IPS-15b (cell line): ENCODE measurements around the gene BEST2.

ENCODE experiments used
- H3K27me3 ChIP-seq: one replicate; pipeline ENCODE4 v1.6.1; 2013; ENCODE audit warnings: low read length; ENCODE audit not compliant: control insufficient read depth, insufficient read depth
- H3K36me3 ChIP-seq: one replicate; pipeline ENCODE4 v1.6.1; 2013; ENCODE audit warnings: low read length; ENCODE audit not compliant: control insufficient read depth, insufficient read depth
- H3K4me1 ChIP-seq: one replicate; pipeline ENCODE4 v1.6.1; 2013; ENCODE audit warnings: mild to moderate bottlenecking, low read length; ENCODE audit not compliant: control insufficient read depth, insufficient read depth
- H3K4me3 ChIP-seq: one replicate; pipeline ENCODE4 v1.5.1; 2013; ENCODE audit warnings: low read depth, low read length
- H3K9ac ChIP-seq: one replicate; pipeline ENCODE4 v1.6.1; 2013; ENCODE audit warnings: low read depth, mild to moderate bottlenecking, low read length
- H3K9me3 ChIP-seq: one replicate; pipeline ENCODE4 v1.6.1; 2013; ENCODE audit warnings: mild to moderate bottlenecking, low read length; ENCODE audit not compliant: control insufficient read depth, insufficient read depth

The BEST2 gene

GRCh38 chr19:12784871-12785430 lies 33.4 kb downstream of the BEST2 start:
- H3K27me3 ChIP-seq = no peaks in the 10 kb centered on the region
- H3K4me3 ChIP-seq = no peak overlapping the region
- H3K9me3 ChIP-seq = no peaks in the 10 kb centered on the region
- no peaks in the 10 kb centered on the region for H3K36me3 ChIP-seq
- peaks cover 11% of the 10 kb centered on the region for H3K4me1 ChIP-seq
- no peak overlapping the region for H3K9ac ChIP-seq

- peaks cover 14% of the 10 kb centered on the region for H3K4me1 ChIP-seq
- H3K9me3 ChIP-seq = no peaks in the 10 kb centered on the region
- H3K9ac ChIP-seq = no peak overlapping the region
- H3K36me3 ChIP-seq = no peaks in the 10 kb centered on the region
- no peak overlapping the region for H3K4me3 ChIP-seq
- H3K27me3 ChIP-seq = no peaks in the 10 kb centered on the region
These were observed 33.9 kb downstream of the BEST2 start for GRCh38 chr19:12785431-12786031.

GRCh38 chr19:12786141-12786870 lies 34.7 kb downstream of the BEST2 start:
- H3K27me3 ChIP-seq = peaks cover 3% of the 10 kb centered on the region
- no peaks in the 10 kb centered on the region for H3K9me3 ChIP-seq
- H3K9ac ChIP-seq = no peak overlapping the region
- no peak overlapping the region for H3K4me3 ChIP-seq
- no peaks in the 10 kb centered on the region for H3K36me3 ChIP-seq
- peaks cover 17% of the 10 kb centered on the region for H3K4me1 ChIP-seq

- Histone ChIP-seq H3K36me3 (no peaks in the 10 kb centered on the region), H3K4me3 (no peak overlapping the region), H3K9me3 (no peaks in the 10 kb centered on the region), H3K9ac (no peak overlapping the region), H3K27me3 (peaks cover 3% of the 10 kb centered on the region), H3K4me1 (peaks cover 17% of the 10 kb centered on the region)
These were observed 35.4 kb downstream of the BEST2 start for GRCh38 chr19:12786952-12787351.

- Histone ChIP-seq H3K9ac (no peak overlapping the region), H3K9me3 (no peaks in the 10 kb centered on the region), H3K4me3 (no peak overlapping the region), H3K36me3 (no peaks in the 10 kb centered on the region), H3K27me3 (peaks cover 3% of the 10 kb centered on the region), H3K4me1 (peaks cover 17% of the 10 kb centered on the region)
These were observed 35.9 kb downstream of the BEST2 start for GRCh38 chr19:12787458-12787857.

- H3K36me3 ChIP-seq = no peaks in the 10 kb centered on the region
- peaks cover 3% of the 10 kb centered on the region for H3K27me3 ChIP-seq
- no peaks in the 10 kb centered on the region for H3K9me3 ChIP-seq
- H3K4me1 ChIP-seq = peaks cover 17% of the 10 kb centered on the region
- H3K4me3 ChIP-seq = no peak overlapping the region
- H3K9ac ChIP-seq = no peak overlapping the region
These were observed 36.6 kb downstream of the BEST2 start for GRCh38 chr19:12788042-12788681.

- Histone ChIP-seq H3K4me3 (peak overlapping the region; percentile 53), H3K36me3 (no peaks in the 10 kb centered on the region), H3K9me3 (no peaks in the 10 kb centered on the region), H3K27me3 (peaks cover 3% of the 10 kb centered on the region), H3K9ac (no peak overlapping the region), H3K4me1 (peaks cover 14% of the 10 kb centered on the region)
These were observed 37.1 kb downstream of the BEST2 start for GRCh38 chr19:12788682-12789097.

GRCh38 chr19:12789098-12789903 lies 37.7 kb downstream of the BEST2 start:
- no peaks in the 10 kb centered on the region for H3K36me3 ChIP-seq
- H3K4me1 ChIP-seq = peaks cover 15% of the 10 kb centered on the region
- H3K9ac ChIP-seq = no peak overlapping the region
- H3K9me3 ChIP-seq = no peaks in the 10 kb centered on the region
- H3K27me3 ChIP-seq = peaks cover 3% of the 10 kb centered on the region
- H3K4me3 ChIP-seq = peak overlapping the region; percentile 53

GRCh38 chr19:12789904-12790619 lies 38.5 kb downstream of the BEST2 start:
- H3K4me1 ChIP-seq = peaks cover 14% of the 10 kb centered on the region
- no peak overlapping the region for H3K9ac ChIP-seq

GRCh38 chr19:12790628-12791344 lies 39.2 kb downstream of the BEST2 start:
- no peaks in the 10 kb centered on the region for H3K36me3 ChIP-seq
- H3K9ac ChIP-seq = no peak overlapping the region
- no peaks in the 10 kb centered on the region for H3K9me3 ChIP-seq
- peaks cover 3% of the 10 kb centered on the region for H3K27me3 ChIP-seq
- H3K4me3 ChIP-seq = peak overlapping the region; percentile 87
- peaks cover 16% of the 10 kb centered on the region for H3K4me1 ChIP-seq

More at GRCh38 chr19:12789904-12790619, 38.5 kb downstream of the BEST2 start:
- Histone ChIP-seq H3K4me3 (peak overlapping the region; percentile 87), H3K27me3 (peaks cover 3% of the 10 kb centered on the region), H3K36me3 (no peaks in the 10 kb centered on the region), H3K9me3 (no peaks in the 10 kb centered on the region)
